GM23248 (cell line): ENCODE data around the gene MAPK8IP1. TPM values are rescaled to one million over a fixed set of nuclear protein-coding genes. Genes with fewer than 3 reads are reported as not detected.
A peak's percentile ranks its signal among the peaks of the same experiment; 100 is the strongest.
"Not testable (repeated sequence)": the region's sequence is repeated elsewhere in the genome, so short reads cannot be mapped to it uniquely, and the experiment has no call there.

ENCODE experiments used
- DNase-seq: peaks from one replicate; pipeline ENCODE4 v3.0.0-alpha.2; 2015
- H2AFZ ChIP-seq: fragments of 200-600 bp; sonication (generic); 2 replicates; pipeline ENCODE4 v1.6.1; 2016; ENCODE audit warnings: antibody characterized with exemption
- H3F3A ChIP-seq: fragments of 200-600 bp; sonication (generic); 2 replicates; pipeline ENCODE4 v1.6.1; 2016; ENCODE audit warnings: mild to moderate bottlenecking, antibody characterized with exemption, mixed run types; ENCODE audit not compliant: insufficient read depth
- H3K27ac ChIP-seq: fragments of 200-600 bp; sonication (generic); 2 replicates; pipeline ENCODE4 v1.5.1; 2016; ENCODE audit warnings: mild to moderate bottlenecking
- H3K27me3 ChIP-seq: fragments of 200-600 bp; sonication (generic); replicated peaks from 2 replicates; pipeline ENCODE4 v1.6.1; 2016; ENCODE audit warnings: mild to moderate bottlenecking; ENCODE audit not compliant: insufficient read depth
- H3K36me3 ChIP-seq: fragments of 200-600 bp; sonication (generic); 2 replicates; pipeline ENCODE4 v1.6.1; 2016; ENCODE audit warnings: low read depth, mild to moderate bottlenecking
- H3K4me1 ChIP-seq: fragments of 200-600 bp; sonication (generic); 2 replicates; pipeline ENCODE4 v1.6.1; 2016; ENCODE audit warnings: mild to moderate bottlenecking; ENCODE audit not compliant: insufficient read depth
- H3K4me2 ChIP-seq: fragments of 200-600 bp; sonication (generic); one replicate; pipeline ENCODE4 v1.6.1; 2016; ENCODE audit warnings: mild to moderate bottlenecking; ENCODE audit not compliant: unreplicated experiment
- H3K4me3 ChIP-seq: fragments of 200-600 bp; sonication (generic); 2 replicates; pipeline ENCODE4 v1.5.1; 2016; ENCODE audit warnings: mild to moderate bottlenecking
- H3K79me2 ChIP-seq: fragments of 200-600 bp; sonication (generic); 2 replicates; pipeline ENCODE4 v1.6.1; 2016; ENCODE audit warnings: mild to moderate bottlenecking; ENCODE audit not compliant: insufficient read depth
- H3K9ac ChIP-seq: fragments of 200-600 bp; sonication (generic); 2 replicates; pipeline ENCODE4 v1.6.1; 2016; ENCODE audit warnings: mild to moderate bottlenecking
- H3K9me2 ChIP-seq: fragments of 200-600 bp; sonication (generic); 2 replicates; pipeline ENCODE4 v1.6.1; 2016; ENCODE audit warnings: mixed run types, mild to moderate bottlenecking, moderate library complexity; ENCODE audit not compliant: insufficient read depth
- H3K9me3 ChIP-seq: fragments of 200-600 bp; sonication (generic); one replicate; pipeline ENCODE4 v1.6.1; 2017; ENCODE audit warnings: low read depth
- H4K20me1 ChIP-seq: fragments of 200-600 bp; sonication (generic); 2 replicates; pipeline ENCODE4 v1.6.0; 2016; ENCODE audit not compliant: insufficient read depth
- EZH2 ChIP-seq: fragments of 200-600 bp; sonication (generic); IDR thresholded peaks from 2 replicates; pipeline ENCODE4 v1.6.1; 2018; ENCODE audit warnings: antibody characterized with exemption, mild to moderate bottlenecking; ENCODE audit not compliant: insufficient read depth, poor library complexity, severe bottlenecking
- EZH2phosphoT487 ChIP-seq: fragments of 200-600 bp; sonication (generic); IDR thresholded peaks from 2 replicates; pipeline ENCODE4 v1.6.1; 2018; ENCODE audit warnings: antibody characterized with exemption, moderate library complexity, mild to moderate bottlenecking, low read depth; ENCODE audit not compliant: insufficient read depth
- WGBS, 2 experiments: methylation state at CpG; one replicate each; pipeline ENCODE4 v1.1.6; 2015 to 2017; ENCODE audit warnings: low lambda C conversion rate in 2 of 2, low coverage in 1 of 2; ENCODE audit errors: missing lambda C conversion rate in 2 of 2; 5-methylcytosine and 5-hydroxymethylcytosine counted together
- in situ Hi-C: fragments of 300-500 bp; cut with MboI; formaldehyde crosslinking; loops from 2 replicates; pipeline ENCODE4 v1.15.0; 2020
- polyA plus RNA-seq: library from polyadenylated mRNA; unstranded; fragments of >200 nt; fragmentation: Nextera tagmentation; extraction: Ambion mirVana; gene quantifications from 2 replicates; pipeline ENCODE4 v1.2.1, GENCODE V29; 2016
- total RNA-seq: library from RNA; depleted of rRNA; stranded (reverse); fragments of >200 nt; shearing (Covaris generic); gene quantifications from 2 replicates; pipeline ENCODE4 v1.2.3, GENCODE V29; 2014; rRNA removed

MAPK8IP1 gene
- total RNA-seq (8.1 and 9.5 TPM in 2 replicates), polyA plus RNA-seq (1.8 and 2.1 TPM in 2 replicates)

- Histone ChIP-seq H3K9me3 (no peaks in the 10 kb centered on the region), H2AFZ (peak within 1 kb of the TSS; percentile 39; the same call in 1 of the 2 replicates), H3K4me2 (peak within 1 kb of the TSS; percentile 76), H3K27ac (no peak within 1 kb of the TSS), H3K9me2 (no peaks in the 10 kb centered on the region), H3K9ac (no peak within 1 kb of the TSS), H3K4me1 (0 out of 2 replicates have a peak, but pooled peaks cover 1% of the 10 kb centered on the region), H3K36me3 (no peaks in the 10 kb centered on the region), H3K79me2 (no peaks in the 10 kb centered on the region), H3K27me3 (no peaks in the 10 kb centered on the region), H3F3A (no peaks in the 10 kb centered on the region), H3K4me3 (peak within 1 kb of the TSS; percentile 68), H4K20me1 (no peaks in the 10 kb centered on the region)
- DNase-seq, result peak; percentile 64
- TF ChIP-seq EZH2, result no peak
- no peak for TF ChIP-seq EZH2phosphoT487
- in situ Hi-C loops, result no loop called here
- 4 to 6% methylated on average over 31 to 44 of the region's 73 CpGs for WGBS, 2 experiments
These were observed at the start of gene MAPK8IP1 for GRCh38 chr11:45885274-45885920. MAPK8IP1 (plus strand) TSS chr11:45885651; CDS start chr11:45885821, 170 bp downstream.

- no peak for DNase-seq
- Histone ChIP-seq H3K4me2 (no peak overlapping the region), H4K20me1 (no peaks in the 10 kb centered on the region), H3K4me3 (no peak overlapping the region), H3K27me3 (peaks cover 15% of the 10 kb centered on the region), H3F3A (no peaks in the 10 kb centered on the region), H3K4me1 (no peaks in the 10 kb centered on the region), H2AFZ (no peak overlapping the region), H3K27ac (no peak overlapping the region), H3K9ac (no peak overlapping the region), H3K36me3 (no peaks in the 10 kb centered on the region), H3K9me2 (no peaks in the 10 kb centered on the region), H3K9me3 (no peaks in the 10 kb centered on the region), H3K79me2 (no peaks in the 10 kb centered on the region)
- TF ChIP-seq EZH2phosphoT487 (no peak), EZH2 (no peak)
- in situ Hi-C loops, result no loop called here
- 76 to 77% methylated on average over 6 of the region's 6 CpGs for WGBS, 2 experiments
These were observed 46.2 kb upstream of the MAPK8IP1 start for GRCh38 chr11:45839204-45839603.

- WGBS, 2 experiments, result 78 to 84% methylated on average over 12 to 13 of the region's 13 CpGs
These were observed 45.2 kb upstream of the MAPK8IP1 start for GRCh38 chr11:45840251-45840650.

GRCh38 chr11:45843158-45843924 lies 42.1 kb upstream of the MAPK8IP1 start:
- Histone ChIP-seq H3K9me3 (no peaks in the 10 kb centered on the region), H3K9ac (peak overlapping the region; percentile 67), H3F3A (peaks cover 5% of the 10 kb centered on the region), H3K4me2 (peak overlapping the region; percentile 69), H4K20me1 (no peaks in the 10 kb centered on the region), H3K79me2 (peaks cover 7% of the 10 kb centered on the region), H3K36me3 (no peaks in the 10 kb centered on the region), H3K27ac (peak overlapping the region; percentile 47), H3K27me3 (no peaks in the 10 kb centered on the region), H3K4me1 (peaks cover 6% of the 10 kb centered on the region; the same call in 1 of the 2 replicates), H3K9me2 (no peaks in the 10 kb centered on the region), H3K4me3 (peak overlapping the region; percentile 32; the same call in 1 of the 2 replicates), H2AFZ (peak overlapping the region; percentile 66)
- no peak for TF ChIP-seq EZH2phosphoT487
- TF ChIP-seq EZH2, result no peak
- in situ Hi-C loops, result loop anchor here (10.0 kb wide), 1 partner anchor 61 kb away; the partner anchor contains the start of gene FREY1
- WGBS, 2 experiments, result 18 to 19% methylated on average over 22 of the region's 22 CpGs
- DNase-seq, result peak; percentile 96

More at GRCh38 chr11:45840251-45840650, 45.2 kb upstream of the MAPK8IP1 start:
- H2AFZ ChIP-seq, H3K4me2 ChIP-seq, H4K20me1 ChIP-seq, DNase-seq, H3K9ac ChIP-seq, H3K79me2 ChIP-seq, H3F3A ChIP-seq, H3K27ac ChIP-seq, H3K4me1 ChIP-seq, H3K9me2 ChIP-seq, H3K36me3 ChIP-seq, H3K4me3 ChIP-seq, H3K9me3 ChIP-seq: not testable (repeated sequence)
- H3K27me3 ChIP-seq, result peaks cover 15% of the 10 kb centered on the region
- in situ Hi-C loops, result loop anchor here (10.0 kb wide), 1 partner anchor 65 kb away; the partner anchor contains the start of gene FREY1
